HepG2 (cell line): ENCODE data around the gene TEKT5. TPM values are rescaled to one million over a fixed set of nuclear protein-coding genes. Genes with fewer than 3 reads are reported as not detected.

ENCODE experiments used
- AFF4 ChIP-seq: sonication (generic); formaldehyde crosslinking; IDR thresholded peaks from 2 replicates; pipeline ENCODE4 v1.4.0; 2020; ENCODE audit warnings: missing genetic modification reagents
- ARID3A ChIP-seq: IDR thresholded peaks from 2 replicates; pipeline ENCODE4 v1.6.1; 2012; ENCODE audit warnings: low read depth, low read length, improper control_type of control experiment
- KDM1A ChIP-seq: IDR thresholded peaks from 2 replicates; pipeline ENCODE4 v1.6.1; 2016; ENCODE audit warnings: missing compliant biosample characterization
- PHF20 ChIP-seq: sonication (generic); formaldehyde crosslinking; IDR thresholded peaks from 2 replicates; pipeline ENCODE4 v1.5.0; 2020; ENCODE audit warnings: mild to moderate bottlenecking, missing genetic modification reagents
- SNAPC2 ChIP-seq: sonication (generic); formaldehyde crosslinking; IDR thresholded peaks from 2 replicates; pipeline ENCODE4 v1.8.1; 2022; ENCODE audit warnings: mild to moderate bottlenecking, missing genetic modification reagents
- SRSF4 ChIP-seq: fragments of 200-400 bp; formaldehyde crosslinking; IDR thresholded peaks from one replicate; pipeline ENCODE4 v1.6.1; 2018; ENCODE audit warnings: mild to moderate bottlenecking, low read depth, low read length, moderate library complexity; ENCODE audit not compliant: poor library complexity, severe bottlenecking
- ZBTB10 ChIP-seq: sonication (generic); formaldehyde crosslinking; IDR thresholded peaks from 2 replicates; pipeline ENCODE4 v1.4.0; 2020; ENCODE audit warnings: missing genetic modification reagents, borderline replicate concordance
- ZNF644 ChIP-seq: IDR thresholded peaks from 2 replicates; pipeline ENCODE4 v1.6.1; 2016; ENCODE audit warnings: low read depth
- ZNF704 ChIP-seq: sonication (generic); formaldehyde crosslinking; IDR thresholded peaks from 2 replicates; pipeline ENCODE4 v1.8.1; 2023; ENCODE audit warnings: mild to moderate bottlenecking, inconsistent platforms, moderate library complexity, missing genetic modification reagents, borderline replicate concordance
- ZNF784 ChIP-seq: sonication (generic); formaldehyde crosslinking; IDR thresholded peaks from 2 replicates; pipeline ENCODE4 v1.5.1; 2020; ENCODE audit warnings: missing genetic modification reagents, mild to moderate bottlenecking, borderline replicate concordance
- polyA plus RNA-seq, 8 experiments: library from polyadenylated mRNA; depleted of rRNA in 3 of 8; stranded (reverse) in 7 of 8; unstranded in 1 of 8; fragments of >200 nt; fragmentation: Illumina TruSeq in 4 of 8; extraction: Trizol in 4 of 8; gene quantifications; 2 replicates each; pipeline versions ENCODE4 v1.2.1 to v1.2.3, GENCODE V29; 2011 to 2016; ENCODE audit warnings: low read depth in 4 of 8, missing spikeins in 1 of 8, mixed read lengths in 1 of 8; ENCODE audit not compliant: insufficient read depth in 1 of 8
- total RNA-seq, 5 experiments: library from RNA; depleted of rRNA; stranded (reverse); fragments of >200 nt; fragmentation: Illumina TruSeq; extraction: Trizol; gene quantifications; 2 replicates each; pipeline ENCODE4 v1.2.3, GENCODE V29; 2016; ENCODE audit warnings: low read depth in 1 of 5

Gene TEKT5
- total and polyA plus RNA-seq, 2 of the 13 experiments (the other 11 are each of a cell fraction or from before 2014, with no cell fraction given): 0.16 TPM; not detected in 1

- TF ChIP-seq AFF4 (CRISPR knock-in tag): no peak
- TF ChIP-seq SNAPC2 (CRISPR knock-in tag): peak; percentile 83; the same call in 1 of the 2 replicates
- TF ChIP-seq SRSF4: no peak
- peak; percentile 74 for TF ChIP-seq PHF20
- TF ChIP-seq KDM1A (CRISPR knock-in tag): no peak; the same call in 1 of the 2 replicates
- peak; percentile 89; the same call in 1 of the 2 replicates for TF ChIP-seq ZNF704 (CRISPR knock-in tag)
- TF ChIP-seq ZNF784 (CRISPR knock-in tag): peak; percentile 71; the same call in 1 of the 2 replicates
- TF ChIP-seq ARID3A: no peak
- peak; percentile 92 for TF ChIP-seq ZBTB10 (CRISPR knock-in tag)
- no peak for TF ChIP-seq ZNF644 (CRISPR knock-in tag)
These were observed 114.5 kb downstream of the TEKT5 start, which contains the start of gene EMP2 (continued) for GRCh38 chr16:10579965-10580882.
